Gastrocnemius medialis (tissue), 4 donors: ENCODE results near the gene DNAJA3.

Source experiments
- POLR2A ChIP-seq, 2 donors: fragments of 450-650 bp; IDR thresholded peaks; one replicate each; pipeline ENCODE4 v1.6.1; 2017; ENCODE audit warnings: antibody characterized with exemption in 2 of 2, mild to moderate bottlenecking in 2 of 2, moderate library complexity in 2 of 2
- TF ChIP-seq, protein P1 (sequence below), 5 experiments: fragments of 450-650 bp in 3 of 5; fragments of 200-600 bp in 2 of 5; sonication (generic) in 2 of 5; IDR thresholded peaks in 4 of 5; conservative IDR thresholded peaks in 1 of 5; 1 replicate in 4 of 5; 2 replicates in 1 of 5; pipeline ENCODE4 v1.5.1; 2016 to 2019; ENCODE audit warnings: antibody characterized with exemption in 5 of 5, mild to moderate bottlenecking in 3 of 5, moderate library complexity in 3 of 5

DNA sequence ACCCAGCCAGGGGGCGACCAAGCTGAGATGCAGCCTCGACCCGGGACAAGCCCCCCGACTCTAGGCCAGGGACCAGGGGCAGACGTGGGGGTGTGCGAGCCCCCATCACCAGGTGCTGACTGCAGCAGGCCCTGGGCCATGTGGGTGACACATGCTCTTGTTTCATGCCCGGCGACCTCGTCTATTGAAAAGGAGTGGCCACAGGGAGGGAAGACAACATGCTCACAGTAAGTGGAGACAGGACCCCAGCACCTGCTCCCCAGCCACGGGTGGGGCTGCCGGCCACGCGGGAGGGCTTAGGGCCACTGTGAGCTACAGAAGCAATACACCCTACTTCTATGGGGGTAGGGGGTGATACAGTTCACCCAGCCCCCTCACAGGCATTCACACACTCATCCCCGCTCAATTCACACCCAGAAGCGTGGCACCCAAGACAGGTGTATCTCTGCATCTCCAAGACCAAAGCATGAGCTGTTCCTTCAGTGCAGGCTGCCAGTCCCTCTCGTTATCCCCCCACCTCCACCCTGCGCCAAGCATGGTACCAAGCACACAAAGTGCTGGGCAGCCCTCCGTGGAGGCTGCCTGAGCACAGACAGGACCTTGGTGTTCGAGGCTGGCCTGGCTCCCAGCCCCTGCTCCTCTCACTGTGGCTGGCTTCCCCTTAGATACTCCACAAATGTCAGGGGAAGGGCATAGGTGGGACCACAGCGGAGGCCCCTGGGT, 40.4 kb upstream of the DNAJA3 start:
- TF ChIP-seq POLR2A (IDR thresholded peaks at IDR 0.05): no peak
- TF ChIP-seq, protein P1, sequence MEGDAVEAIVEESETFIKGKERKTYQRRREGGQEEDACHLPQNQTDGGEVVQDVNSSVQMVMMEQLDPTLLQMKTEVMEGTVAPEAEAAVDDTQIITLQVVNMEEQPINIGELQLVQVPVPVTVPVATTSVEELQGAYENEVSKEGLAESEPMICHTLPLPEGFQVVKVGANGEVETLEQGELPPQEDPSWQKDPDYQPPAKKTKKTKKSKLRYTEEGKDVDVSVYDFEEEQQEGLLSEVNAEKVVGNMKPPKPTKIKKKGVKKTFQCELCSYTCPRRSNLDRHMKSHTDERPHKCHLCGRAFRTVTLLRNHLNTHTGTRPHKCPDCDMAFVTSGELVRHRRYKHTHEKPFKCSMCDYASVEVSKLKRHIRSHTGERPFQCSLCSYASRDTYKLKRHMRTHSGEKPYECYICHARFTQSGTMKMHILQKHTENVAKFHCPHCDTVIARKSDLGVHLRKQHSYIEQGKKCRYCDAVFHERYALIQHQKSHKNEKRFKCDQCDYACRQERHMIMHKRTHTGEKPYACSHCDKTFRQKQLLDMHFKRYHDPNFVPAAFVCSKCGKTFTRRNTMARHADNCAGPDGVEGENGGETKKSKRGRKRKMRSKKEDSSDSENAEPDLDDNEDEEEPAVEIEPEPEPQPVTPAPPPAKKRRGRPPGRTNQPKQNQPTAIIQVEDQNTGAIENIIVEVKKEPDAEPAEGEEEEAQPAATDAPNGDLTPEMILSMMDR (IDR thresholded peaks at IDR 0.05 in 4 of 5, conservative IDR thresholded peaks at IDR 0.05 in 1 of 5): no peak
